GM19397 (cell line): ENCODE results near the gene SNX9.
"Not testable (repeated sequence)": the region's sequence is repeated elsewhere in the genome, so short reads cannot be mapped to it uniquely, and the experiment has no call there.

ENCODE experiments used
- ATAC-seq: cut with Tn5 transposase; IDR thresholded peaks from one replicate; pipeline ENCODE4 v1.9.1; 2021; ENCODE audit warnings: mild to moderate bottlenecking, moderate library complexity; ENCODE audit not compliant: unreplicated experiment

SNX9 gene

GRCh38 chr6:157944983-157945931 is 122.2 kb downstream of the SNX9 start:
- no peak for ATAC-seq

- no peak for ATAC-seq
These were observed 123.1 kb downstream of the SNX9 start for GRCh38 chr6:157946053-157946617.

GRCh38 chr6:157946865-157947532 is 124.0 kb downstream of the SNX9 start:
- ATAC-seq: no peak

- ATAC-seq: not testable (repeated sequence)
These were observed 127.9 kb downstream of the SNX9 start for GRCh38 chr6:157950899-157951298.

GRCh38 chr6:157951828-157952227 is 128.8 kb downstream of the SNX9 start:
- no peak for ATAC-seq

GRCh38 chr6:157952861-157953351 is 129.9 kb downstream of the SNX9 start:
- no peak for ATAC-seq

GRCh38 chr6:157953580-157954091 is 130.6 kb downstream of the SNX9 start:
- ATAC-seq: no peak

- no peak for ATAC-seq
These were observed 131.4 kb downstream of the SNX9 start for GRCh38 chr6:157954150-157955117.

- ATAC-seq: no peak
These were observed 132.6 kb downstream of the SNX9 start for GRCh38 chr6:157955675-157956074.

GRCh38 chr6:157956171-157956730 is 133.2 kb downstream of the SNX9 start:
- no peak for ATAC-seq

GRCh38 chr6:157959451-157960227 is 136.6 kb downstream of the SNX9 start:
- no peak for ATAC-seq

GRCh38 chr6:157961153-157961831 is 138.2 kb downstream of the SNX9 start:
- ATAC-seq: no peak

GRCh38 chr6:157961832-157962575 is 139.0 kb downstream of the SNX9 start:
- no peak for ATAC-seq

GRCh38 chr6:157962601-157963302 is 139.7 kb downstream of the SNX9 start:
- no peak for ATAC-seq

- ATAC-seq: no peak
These were observed 141.1 kb downstream of the SNX9 start for GRCh38 chr6:157964100-157964499.

- ATAC-seq: no peak
These were observed 142.3 kb downstream of the SNX9 start for GRCh38 chr6:157965387-157965786.

GRCh38 chr6:157966589-157966977 is 143.5 kb downstream of the SNX9 start:
- no peak for ATAC-seq
